SKM-1 (cell line): ENCODE measurements around the gene DEPDC5.
A peak's percentile ranks its signal among the peaks of the same experiment; 100 is the strongest.
"Not testable (repeated sequence)": the region's sequence is repeated elsewhere in the genome, so short reads cannot be mapped to it uniquely, and the experiment has no call there.

Experiments
- DNase-seq: peaks from one replicate; lab custom pipeline; 2025; ENCODE audit not compliant: unreplicated experiment; lab: John Stamatoyannopoulos, UW

DEPDC5 gene

GRCh38 chr22:31753634-31754501 lies at the start of gene DEPDC5:
Gene DEPDC5, plus strand, starts transcription at chr22:31754019. Its CDS starts 903 bp downstream, at chr22:31754922.
- DNase-seq, result peak; percentile 70

GRCh38 chr22:31707519-31707918 lies 46.3 kb upstream of the DEPDC5 start:
- no peak for DNase-seq

- DNase-seq, result not testable (repeated sequence)
Measured at GRCh38 chr22:31711226-31711625, 42.6 kb upstream of the DEPDC5 start.

- no peak for DNase-seq
Measured at GRCh38 chr22:31715147-31715778, 38.6 kb upstream of the DEPDC5 start.

GRCh38 chr22:31719850-31720471 lies 33.9 kb upstream of the DEPDC5 start:
- no peak for DNase-seq

- DNase-seq, result no peak
Measured at GRCh38 chr22:31723723-31724122, 30.1 kb upstream of the DEPDC5 start.

GRCh38 chr22:31726692-31727091 lies 27.1 kb upstream of the DEPDC5 start:
- no peak for DNase-seq

- no peak for DNase-seq
Measured at GRCh38 chr22:31728857-31729256, 25.0 kb upstream of the DEPDC5 start.

GRCh38 chr22:31730344-31730711 lies 23.5 kb upstream of the DEPDC5 start:
- no peak for DNase-seq

GRCh38 chr22:31732089-31732829 lies 21.6 kb upstream of the DEPDC5 start:
- no peak for DNase-seq

GRCh38 chr22:31733580-31734079 lies 20.2 kb upstream of the DEPDC5 start:
- no peak for DNase-seq

GRCh38 chr22:31734512-31734911 lies 19.3 kb upstream of the DEPDC5 start:
- no peak for DNase-seq

- no peak for DNase-seq
Measured at GRCh38 chr22:31736458-31736857, 17.4 kb upstream of the DEPDC5 start.

- DNase-seq, result no peak
Measured at GRCh38 chr22:31737932-31738331, 15.9 kb upstream of the DEPDC5 start.

GRCh38 chr22:31738566-31738965 lies 15.3 kb upstream of the DEPDC5 start:
- no peak for DNase-seq

GRCh38 chr22:31739795-31740201 lies 14.0 kb upstream of the DEPDC5 start:
- no peak for DNase-seq

- not testable (repeated sequence) for DNase-seq
Measured at GRCh38 chr22:31740314-31740713, 13.5 kb upstream of the DEPDC5 start.

GRCh38 chr22:31742115-31742514 lies 11.7 kb upstream of the DEPDC5 start:
- no peak for DNase-seq

- no peak for DNase-seq
Measured at GRCh38 chr22:31742682-31743081, 11.1 kb upstream of the DEPDC5 start.

- no peak for DNase-seq
Measured at GRCh38 chr22:31743871-31744270, 9.9 kb upstream of the DEPDC5 start.

- DNase-seq, result no peak
Measured at GRCh38 chr22:31747441-31747840, 6.4 kb upstream of the DEPDC5 start.
